Measurements from ENCODE around the gene PRTG. TPM values are rescaled to one million over a fixed set of nuclear protein-coding genes. Genes with fewer than 3 reads are reported as not detected.

PRTG gene
- total RNA-seq, 1 donor from 2014 or later, result under 0.01 TPM

DNA sequence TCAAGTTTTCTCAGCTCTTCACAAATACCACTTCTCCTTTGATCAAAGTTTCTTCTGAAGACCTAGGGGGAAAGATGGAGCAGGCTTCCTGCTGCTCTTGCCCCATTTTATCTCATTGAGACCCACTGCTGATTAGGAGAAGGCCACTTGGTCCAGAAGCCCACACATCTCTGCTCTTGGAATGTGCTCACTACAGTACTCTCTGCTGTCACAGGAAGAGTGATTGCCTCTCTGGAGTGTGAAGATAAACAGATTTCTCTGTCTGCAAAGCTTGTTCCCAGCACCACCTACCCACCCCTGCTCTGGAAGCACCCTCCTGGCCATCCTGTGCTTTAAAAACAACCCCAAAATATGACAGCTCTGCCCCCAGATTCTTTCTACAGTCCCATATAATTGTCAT lies 41.3 kb upstream of the PRTG start:
- Histone ChIP-seq H3K36me3 (ENCODE audit: control insufficient read depth, insufficient read depth, low read length) (no peaks in the 10 kb centered on the region), H3K4me3 (ENCODE audit: low read depth, low read length) (no peak overlapping the region), H3K27me3 (ENCODE audit: control insufficient read depth, insufficient read depth, low read length) (no peaks in the 10 kb centered on the region)
- FAIRE-seq (no peak), DNase-seq (ENCODE audit: low read depth) (no peak)
- TF ChIP-seq CTCF (IDR thresholded peaks at IDR 0.05; ENCODE audit: insufficient read depth, low read length, severe bottlenecking), result no peak

GRCh38 chr15:55782901-55783300 lies 39.9 kb upstream of the PRTG start:
- H3K27me3 ChIP-seq (ENCODE audit: control insufficient read depth, insufficient read depth, low read length), result no peaks in the 10 kb centered on the region
- DNase-seq (ENCODE audit: low read depth), result no peak

DNA sequence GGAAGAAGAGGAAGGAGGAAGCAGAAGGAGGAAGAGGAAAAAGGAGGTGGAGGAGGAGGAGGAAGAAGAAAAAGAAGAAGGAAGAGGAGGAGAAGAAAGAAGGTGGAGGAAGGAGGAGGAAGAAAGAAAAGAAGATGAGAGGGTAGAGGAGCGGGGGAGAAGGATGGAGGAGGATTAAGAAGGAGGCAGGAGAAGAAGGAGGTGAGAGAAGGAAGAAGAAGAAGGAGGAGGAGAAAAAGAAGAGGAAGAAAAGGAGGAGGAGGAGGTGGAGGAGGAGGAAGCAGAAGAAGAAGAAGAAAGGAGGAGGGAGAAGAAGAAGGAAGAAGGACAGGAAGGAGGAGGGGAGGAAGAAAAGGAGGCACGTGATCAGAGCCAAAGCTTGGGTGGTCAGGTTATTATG lies 37.3 kb upstream of the PRTG start:
- no peak for TF ChIP-seq CTCF (IDR thresholded peaks at IDR 0.05; ENCODE audit: insufficient read depth, low read length, severe bottlenecking)
- no peak for FAIRE-seq
- no peaks in the 10 kb centered on the region for H3K27me3 ChIP-seq (ENCODE audit: control insufficient read depth, insufficient read depth, low read length)
- no peak for DNase-seq (ENCODE audit: low read depth)
- no peak overlapping the region for H3K4me3 ChIP-seq (ENCODE audit: low read depth, low read length)
- H3K36me3 ChIP-seq (ENCODE audit: control insufficient read depth, insufficient read depth, low read length), result no peaks in the 10 kb centered on the region

More at GRCh38 chr15:55782901-55783300, 39.9 kb upstream of the PRTG start:
- H3K4me3 ChIP-seq (ENCODE audit: low read depth, low read length), result no peak overlapping the region
- no peaks in the 10 kb centered on the region for H3K36me3 ChIP-seq (ENCODE audit: control insufficient read depth, insufficient read depth, low read length)
- no peak for FAIRE-seq
- TF ChIP-seq CTCF (IDR thresholded peaks at IDR 0.05; ENCODE audit: insufficient read depth, low read length, severe bottlenecking), result no peak

DNA sequence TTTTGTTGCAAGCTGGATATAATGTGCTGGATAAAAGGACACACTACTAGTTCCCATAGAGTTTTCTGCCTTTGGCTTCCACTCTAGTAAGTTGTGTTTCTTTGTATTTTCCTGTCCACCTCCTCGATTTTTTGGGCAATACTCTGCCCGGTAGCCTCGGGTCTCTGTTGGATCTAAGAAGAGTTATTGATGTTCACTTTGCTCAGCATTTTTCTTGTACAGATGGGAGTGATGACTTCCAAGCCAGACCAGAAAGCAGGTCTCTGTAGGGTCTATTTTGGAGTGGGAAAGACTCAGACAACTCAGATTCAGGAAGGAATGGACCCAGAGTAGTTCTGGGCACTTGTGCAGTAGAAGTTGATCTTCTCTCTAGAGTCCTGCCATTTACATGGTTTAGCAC lies 36.0 kb upstream of the PRTG start:
- no peak for TF ChIP-seq CTCF (IDR thresholded peaks at IDR 0.05; ENCODE audit: insufficient read depth, low read length, severe bottlenecking)
- FAIRE-seq, result no peak
- no peak overlapping the region for H3K4me3 ChIP-seq (ENCODE audit: low read depth, low read length)
- no peaks in the 10 kb centered on the region for H3K27me3 ChIP-seq (ENCODE audit: control insufficient read depth, insufficient read depth, low read length)
- no peak for DNase-seq (ENCODE audit: low read depth)
- H3K36me3 ChIP-seq (ENCODE audit: control insufficient read depth, insufficient read depth, low read length), result no peaks in the 10 kb centered on the region

DNA sequence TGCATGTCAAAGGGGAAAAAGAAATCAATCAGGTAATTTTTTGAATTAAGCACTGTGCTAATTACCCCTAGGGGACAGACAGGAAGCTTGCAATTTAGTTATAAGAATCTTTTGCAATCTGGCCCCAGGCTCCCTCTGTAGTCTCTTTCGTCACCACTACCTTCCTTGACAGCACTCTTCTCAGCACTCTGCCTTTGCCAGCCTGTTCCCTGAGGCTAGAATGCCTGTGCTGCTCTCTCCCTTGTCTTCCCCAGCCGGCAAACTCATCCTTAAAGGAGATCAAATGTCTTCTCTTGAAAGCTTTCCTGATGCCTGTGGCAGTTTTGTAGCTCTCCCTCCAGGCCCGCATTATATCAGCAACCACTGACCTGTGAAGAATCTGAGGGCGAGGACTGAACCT lies 32.4 kb upstream of the PRTG start:
- Histone ChIP-seq H3K27me3 (ENCODE audit: control insufficient read depth, insufficient read depth, low read length) (no peaks in the 10 kb centered on the region), H3K36me3 (ENCODE audit: control insufficient read depth, insufficient read depth, low read length) (no peaks in the 10 kb centered on the region), H3K4me3 (ENCODE audit: low read depth, low read length) (no peak overlapping the region)
- no peak for TF ChIP-seq CTCF (IDR thresholded peaks at IDR 0.05; ENCODE audit: insufficient read depth, low read length, severe bottlenecking)
- DNase-seq (ENCODE audit: low read depth) (peak; percentile 25), FAIRE-seq (no peak)
